Activated B cell treated with CpG ODN at 0.5 μM for 24 hours (primary cell): ENCODE measurements around the gene FOXA3. TPM values are rescaled to one million over a fixed set of nuclear protein-coding genes. Genes with fewer than 3 reads are reported as not detected.

Source experiments
- ATAC-seq: fragments of 200-7000 bp; cut with Tn5 transposase; one replicate; pipeline ENCODE4 v1.10.0; 2021; ENCODE audit warnings: low read depth, mild to moderate bottlenecking, moderate library complexity
- CTCF ChIA-PET: fragments of 350-600 bp; sonication (Branson Sonifier 250); formaldehyde crosslinking; loops from one replicate; lab custom pipeline; 2021; ENCODE audit warnings: antibody characterized with exemption; lab: Charles Lee
- POLR2A ChIA-PET: fragments of 350-600 bp; sonication (Branson Sonifier 250); formaldehyde crosslinking; loops from one replicate; lab custom pipeline; 2021; ENCODE audit warnings: antibody characterized with exemption; lab: Charles Lee
- DNase-seq: peaks from one replicate; pipeline ENCODE4 v3.0.0; 2022
- H3K27ac Mint-ChIP-seq: one replicate; pipeline ENCODE4 v1.8.0; 2020; ENCODE audit warnings: mixed read lengths
- H3K27me3 Mint-ChIP-seq: one replicate; pipeline ENCODE4 v1.8.0; 2021; ENCODE audit warnings: mixed read lengths
- H3K36me3 Mint-ChIP-seq: one replicate; pipeline ENCODE4 v1.8.0; 2021; ENCODE audit warnings: low read depth, mixed read lengths
- H3K4me1 Mint-ChIP-seq: one replicate; pipeline ENCODE4 v1.8.0; 2021; ENCODE audit warnings: mixed read lengths
- H3K4me3 Mint-ChIP-seq: one replicate; pipeline ENCODE4 v1.8.0; 2020; ENCODE audit warnings: mild to moderate bottlenecking, mixed read lengths
- H3K9me3 Mint-ChIP-seq: one replicate; pipeline ENCODE4 v1.8.0; 2020; ENCODE audit warnings: mixed read lengths
- intact Hi-C: fragments of 100-400 bp; cut with micrococcal nuclease; formaldehyde crosslinking; loops from one replicate; pipeline ENCODE4 v1.15.1; 2024
- total RNA-seq: library from RNA; stranded (reverse); gene quantifications from 2 replicates; pipeline ENCODE4 v1.2.3, GENCODE V29; 2022
- TF ChIP-seq, protein P1 (sequence below): fragments of 200-600 bp; IDR thresholded peaks from one replicate; pipeline ENCODE4 v1.8.0; 2022; ENCODE audit warnings: antibody characterized with exemption, mild to moderate bottlenecking

FOXA3 gene
- total RNA-seq, 1 donor from 2014 or later = not detected

DNA sequence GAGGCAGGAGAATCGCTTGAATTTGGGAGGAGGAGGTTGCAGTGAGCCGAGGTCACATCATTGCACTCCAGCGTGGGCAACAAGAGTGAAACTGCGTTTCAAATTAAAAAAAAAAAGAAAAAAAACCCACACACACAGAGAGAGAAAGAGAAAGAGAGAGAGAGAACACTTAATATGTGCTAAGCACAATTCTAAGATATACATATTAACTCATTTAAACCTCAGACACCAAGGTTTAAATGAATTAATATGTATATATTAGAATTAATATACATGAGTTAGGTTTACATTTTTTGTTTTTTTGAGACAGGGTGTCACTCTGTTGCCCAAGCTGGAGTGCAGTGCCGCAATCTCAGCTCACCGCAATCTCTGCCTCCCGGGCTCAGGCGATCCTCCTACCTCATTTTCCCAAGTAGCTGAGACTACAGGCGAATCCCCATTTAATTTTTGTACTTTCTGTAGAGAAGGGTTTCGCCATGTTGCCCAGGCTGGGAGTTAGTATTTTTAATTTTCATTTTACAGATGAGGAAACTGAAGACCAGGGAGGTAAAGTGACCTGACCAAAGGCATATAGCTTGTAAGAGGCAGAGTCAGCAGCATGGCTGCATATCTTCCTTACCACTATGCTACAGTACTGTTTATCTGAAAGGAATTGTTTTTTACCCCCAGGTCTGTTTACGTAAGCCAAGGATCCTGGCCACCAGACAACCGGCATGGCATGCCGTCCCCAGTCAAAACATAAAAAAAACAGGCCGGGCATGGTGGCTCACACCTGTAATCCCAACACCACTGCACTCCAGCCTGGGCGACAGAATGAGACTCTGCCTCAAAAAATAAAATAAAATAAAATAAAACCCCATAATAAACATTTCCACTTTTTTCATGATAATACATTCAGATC, 3.5 kb upstream of the FOXA3 start:
- H3K9me3 Mint-ChIP-seq = no peaks in the 10 kb centered on the region
- peaks cover 46% of the 10 kb centered on the region for H3K36me3 Mint-ChIP-seq
- H3K4me1 Mint-ChIP-seq = peaks cover 37% of the 10 kb centered on the region
- H3K27me3 Mint-ChIP-seq = peaks cover 18% of the 10 kb centered on the region
- no peak for ATAC-seq
- DNase-seq = no peak
- CTCF ChIA-PET = interaction anchor here (0.5 to 1.7 kb wide), 2 partner anchors 21 to 91 kb away, joined by 3 to 4 read pairs; partner anchors contain the start of gene SIX5
- H3K4me3 Mint-ChIP-seq = peak overlapping the region; percentile 96
- TF ChIP-seq, protein P1, sequence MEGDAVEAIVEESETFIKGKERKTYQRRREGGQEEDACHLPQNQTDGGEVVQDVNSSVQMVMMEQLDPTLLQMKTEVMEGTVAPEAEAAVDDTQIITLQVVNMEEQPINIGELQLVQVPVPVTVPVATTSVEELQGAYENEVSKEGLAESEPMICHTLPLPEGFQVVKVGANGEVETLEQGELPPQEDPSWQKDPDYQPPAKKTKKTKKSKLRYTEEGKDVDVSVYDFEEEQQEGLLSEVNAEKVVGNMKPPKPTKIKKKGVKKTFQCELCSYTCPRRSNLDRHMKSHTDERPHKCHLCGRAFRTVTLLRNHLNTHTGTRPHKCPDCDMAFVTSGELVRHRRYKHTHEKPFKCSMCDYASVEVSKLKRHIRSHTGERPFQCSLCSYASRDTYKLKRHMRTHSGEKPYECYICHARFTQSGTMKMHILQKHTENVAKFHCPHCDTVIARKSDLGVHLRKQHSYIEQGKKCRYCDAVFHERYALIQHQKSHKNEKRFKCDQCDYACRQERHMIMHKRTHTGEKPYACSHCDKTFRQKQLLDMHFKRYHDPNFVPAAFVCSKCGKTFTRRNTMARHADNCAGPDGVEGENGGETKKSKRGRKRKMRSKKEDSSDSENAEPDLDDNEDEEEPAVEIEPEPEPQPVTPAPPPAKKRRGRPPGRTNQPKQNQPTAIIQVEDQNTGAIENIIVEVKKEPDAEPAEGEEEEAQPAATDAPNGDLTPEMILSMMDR = no peak
- intact Hi-C loops = loop anchor here (5.0 to 10.0 kb wide), 3 partner anchors 407 to 786 kb away; partner anchors contain the start of genes GEMIN7, POLR1G, PPP1R13L and ZNF296
- POLR2A ChIA-PET = interaction anchor here (0.6 to 1.3 kb wide), 4 partner anchors 37 to 218 kb away, joined by 5 to 6 read pairs (median 6); partner anchors contain the start of gene MYPOP
- peak overlapping the region; percentile 96 for H3K27ac Mint-ChIP-seq

DNA sequence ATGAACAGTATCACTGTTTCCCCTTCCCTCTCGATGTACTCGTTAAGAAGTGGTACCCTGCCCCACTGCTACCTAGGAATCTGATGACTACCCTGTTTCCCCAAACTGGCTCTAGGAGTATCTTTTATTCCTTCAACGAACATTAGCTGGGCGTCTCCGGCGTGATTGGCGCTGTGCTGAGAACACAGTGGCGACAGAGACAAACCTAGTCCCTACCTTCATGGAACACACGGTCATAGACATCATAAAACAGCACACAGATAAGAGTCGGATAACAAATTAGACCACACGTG, 1.9 kb upstream of the FOXA3 start:
- Mint-ChIP-seq H3K36me3 (peaks cover 35% of the 10 kb centered on the region), H3K4me1 (peaks cover 37% of the 10 kb centered on the region), H3K27me3 (peaks cover 19% of the 10 kb centered on the region), H3K4me3 (peak overlapping the region; percentile 96), H3K27ac (peak overlapping the region; percentile 96), H3K9me3 (no peaks in the 10 kb centered on the region)
- DNase-seq (no peak), ATAC-seq (no peak)
- intact Hi-C loops = loop anchor here (1.0 to 10.0 kb wide), 5 partner anchors 45 to 989 kb away; partner anchors contain the start of genes AP2S1, GEMIN7, POLR1G and PPP1R13L
- POLR2A ChIA-PET = interaction anchor here (0.5 to 2.4 kb wide), 6 partner anchors 24 to 533 kb away, joined by 3 to 33 read pairs (median 6); partner anchors contain the start of genes IRF2BP1 and MYPOP
- TF ChIP-seq, protein P1 = no peak
- CTCF ChIA-PET = interaction anchor here (0.6 to 1.7 kb wide), 2 partner anchors 20 to 93 kb away, joined by 3 read pairs; partner anchors contain the start of gene SIX5

DNA sequence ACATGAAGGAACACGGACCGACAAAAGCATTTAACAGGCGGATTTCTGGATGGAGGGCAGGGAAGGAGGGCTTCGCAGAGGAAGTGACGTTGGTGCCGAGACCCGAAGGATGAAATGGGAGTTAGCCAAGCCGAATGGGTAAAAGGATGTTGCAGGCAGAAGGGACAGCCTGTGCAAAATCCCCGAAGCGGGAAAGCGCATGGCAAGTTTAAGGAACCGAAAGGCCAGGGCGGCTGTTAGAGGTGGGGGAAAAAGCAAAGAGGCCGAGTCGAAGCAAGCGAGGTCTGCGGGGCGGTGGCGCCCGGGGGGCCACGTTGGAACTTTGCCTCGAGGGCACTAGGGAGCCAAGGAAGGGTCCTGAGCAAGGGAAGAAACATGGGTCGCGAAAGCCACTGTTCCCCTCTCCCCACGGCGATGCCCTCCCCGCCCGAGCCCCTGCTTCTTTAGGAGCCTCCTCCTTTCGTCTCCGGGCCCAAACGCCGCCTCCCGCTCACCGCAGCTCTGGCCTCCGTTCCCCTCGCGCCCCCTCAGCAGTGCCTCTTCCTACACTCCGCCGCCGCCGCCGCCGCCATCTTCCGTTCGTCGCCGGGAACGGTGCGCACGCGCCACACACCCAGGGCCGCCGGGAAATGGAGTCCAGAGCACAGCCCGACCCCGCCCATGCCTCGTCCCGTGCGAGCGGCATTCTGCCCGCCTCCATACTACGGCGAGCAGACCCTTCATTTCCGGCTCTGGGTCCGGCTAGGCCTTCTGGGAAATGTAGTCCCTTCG, 1.4 kb upstream of the FOXA3 start, which contains the start of gene SYMPK:
Gene SYMPK (minus strand): TSS at position 584 of the 771 bp plus-strand sequence. CDS start 8,652 bp downstream, outside the sequence.
- peaks cover 37% of the 10 kb centered on the region for H3K4me1 Mint-ChIP-seq
- peaks cover 19% of the 10 kb centered on the region for H3K27me3 Mint-ChIP-seq
- TF ChIP-seq, protein P1 = no peak
- ATAC-seq = peak; percentile 94
- intact Hi-C loops = loop anchor here (1.0 to 10.0 kb wide), 15 partner anchors 24 to 988 kb away; partner anchors contain the start of genes AP2S1, CCDC61, DMWD and GEMIN7
- peak within 1 kb of the TSS; percentile 96 for H3K4me3 Mint-ChIP-seq
- H3K36me3 Mint-ChIP-seq = peaks cover 35% of the 10 kb centered on the region
- no peaks in the 10 kb centered on the region for H3K9me3 Mint-ChIP-seq
- H3K27ac Mint-ChIP-seq = peak within 1 kb of the TSS; percentile 96
- peak; percentile 96 for DNase-seq
- ChIA-PET CTCF (interaction anchor here (0.6 to 2.7 kb wide), 7 partner anchors 19 to 154 kb away, joined by 3 to 16 read pairs (median 4); partner anchors contain the start of genes MYPOP and SIX5), POLR2A (interaction anchor here (0.5 to 2.5 kb wide), 24 partner anchors 8 to 848 kb away, joined by 3 to 33 read pairs (median 4); partner anchors contain the start of genes BLOC1S3, DMWD, FOSB and IRF2BP1)

DNA sequence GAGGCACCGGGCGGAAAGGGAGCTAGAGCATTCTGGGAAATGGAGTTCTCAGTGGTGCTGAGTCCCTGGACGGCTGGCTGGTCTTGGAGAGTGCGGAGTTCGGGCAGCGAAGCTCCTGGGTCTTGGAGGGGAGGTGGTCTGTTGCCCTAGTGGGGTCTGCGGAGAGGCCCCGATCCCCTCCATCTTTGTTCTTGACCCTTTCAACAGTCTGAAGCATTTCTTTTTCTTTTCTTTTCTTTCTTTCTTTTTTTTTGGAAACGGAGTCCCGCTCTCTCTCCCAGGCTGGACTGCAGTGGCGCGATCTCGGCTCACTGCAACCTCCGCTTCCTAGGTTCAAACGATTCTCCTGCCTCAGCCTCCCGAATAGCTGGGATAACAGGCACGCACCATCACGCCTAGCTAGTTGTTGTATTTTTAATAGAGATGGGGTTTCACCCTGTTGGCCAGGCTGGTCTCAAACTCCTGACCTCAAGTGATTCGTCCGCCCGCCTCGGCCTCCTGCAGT, 739 bp upstream of the FOXA3 start:
- no peak for DNase-seq
- POLR2A ChIA-PET = interaction anchor here (0.6 to 2.5 kb wide), 22 partner anchors 9 to 848 kb away, joined by 3 to 33 read pairs (median 4); partner anchors contain the start of genes BLOC1S3, DMWD, FOSB and IRF2BP1
- no peaks in the 10 kb centered on the region for H3K9me3 Mint-ChIP-seq
- CTCF ChIA-PET = interaction anchor here (0.8 to 2.7 kb wide), 8 partner anchors 19 to 153 kb away, joined by 3 to 16 read pairs (median 4); partner anchors contain the start of genes MYPOP and SIX5
- peak overlapping the region; percentile 96 for H3K4me3 Mint-ChIP-seq
- TF ChIP-seq, protein P1 = no peak
- no peak for ATAC-seq
- peaks cover 28% of the 10 kb centered on the region for H3K36me3 Mint-ChIP-seq
- H3K27ac Mint-ChIP-seq = peak overlapping the region; percentile 96
- peaks cover 37% of the 10 kb centered on the region for H3K4me1 Mint-ChIP-seq
- peaks cover 19% of the 10 kb centered on the region for H3K27me3 Mint-ChIP-seq
- intact Hi-C loops = loop anchor here (1.0 to 10.0 kb wide), 14 partner anchors 23 to 987 kb away; partner anchors contain the start of genes AP2S1, CCDC61, DMWD and GEMIN7
